WTC11 (cell line): ENCODE measurements around the gene TNIP1. TPM values are rescaled to one million over a fixed set of nuclear protein-coding genes. Genes with fewer than 3 reads are reported as not detected.

Experiments used
- CTCF ChIP-seq: fragments of 200-600 bp; IDR thresholded peaks from 2 replicates; pipeline ENCODE4 v1.8.0; 2022; ENCODE audit warnings: antibody characterized with exemption
- JUN ChIP-seq: sonication (generic); formaldehyde crosslinking; IDR thresholded peaks from 2 replicates; pipeline ENCODE4 v1.8.0; 2023; ENCODE audit warnings: mild to moderate bottlenecking, missing genetic modification reagents
- SOX15 ChIP-seq: fragments of 250-450 bp; sonication (Bioruptor Pico); IDR thresholded peaks from 2 replicates; pipeline ENCODE4 v1.9.0; 2021; ENCODE audit warnings: mild to moderate bottlenecking
- ZNF263 ChIP-seq: sonication (generic); formaldehyde crosslinking; IDR thresholded peaks from 2 replicates; pipeline ENCODE4 v1.8.1; 2022; ENCODE audit warnings: low read depth, mild to moderate bottlenecking, moderate library complexity, missing genetic modification reagents
- ZNF416 ChIP-seq: fragments of 250-450 bp; sonication (Bioruptor Pico); IDR thresholded peaks from 2 replicates; pipeline ENCODE4 v1.9.0; 2021; ENCODE audit warnings: mild to moderate bottlenecking, inconsistent platforms
- total RNA-seq: library from RNA; stranded (reverse); gene quantifications from 3 replicates; pipeline ENCODE4 v1.2.3, GENCODE V29; 2021

The TNIP1 gene
- total RNA-seq, 1 experiment from 2014 or later: 41.1 TPM

DNA sequence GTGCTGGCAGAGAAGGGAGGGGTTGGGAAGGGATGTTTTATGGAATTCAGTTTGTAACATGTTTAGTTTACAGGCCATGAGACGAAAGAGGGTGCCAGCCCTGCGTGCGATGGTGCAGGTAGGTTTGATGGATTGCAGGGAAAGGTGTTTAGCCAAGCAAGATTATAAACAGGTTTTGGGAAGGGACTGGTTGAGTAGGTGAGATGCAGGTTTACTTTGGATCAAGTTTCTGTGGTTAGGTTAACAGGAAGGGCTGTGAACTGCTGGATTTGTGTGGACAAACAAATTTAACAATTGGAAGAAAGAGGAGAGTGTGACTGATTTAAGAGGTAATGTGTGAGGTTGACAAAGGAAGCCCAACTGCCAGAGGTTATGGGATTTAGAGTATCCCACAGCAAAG lies 93.1 kb downstream of the TNIP1 start (continued):
- TF ChIP-seq CTCF: no peak
- no peak for TF ChIP-seq ZNF263
- no peak for TF ChIP-seq JUN
- TF ChIP-seq ZNF416 (CRISPR knock-in tag): no peak
- no peak for TF ChIP-seq SOX15

Other genes with a start within 250 kb of the TNIP1 start
- gene IRGM, start 234.5 kb downstream of the TNIP1 start, total RNA-seq: 0.30 to 0.31 TPM in 2 of 3 replicates, not detected in the other
- 14.3 to 17.9 TPM (median 15.8 TPM) in 3 replicates for gene ZNF300, start 176.1 kb downstream of the TNIP1 start, total RNA-seq
- 24.5 to 26.9 TPM (median 26.2 TPM) in 3 replicates for gene GPX3, start 60.4 kb downstream of the TNIP1 start, total RNA-seq
- gene ANXA6, start 76.7 kb upstream of the TNIP1 start, total RNA-seq: 92.8 to 95.4 TPM (median 92.9 TPM) in 3 replicates
- 8.2 to 12.4 TPM (median 8.6 TPM) in 3 replicates for gene CCDC69, start 143.1 kb upstream of the TNIP1 start, total RNA-seq
- gene GM2A, start 172.2 kb upstream of the TNIP1 start, total RNA-seq: 33.1 to 36.2 TPM (median 33.2 TPM) in 3 replicates
- gene SLC36A3, start 222.7 kb upstream of the TNIP1 start, total RNA-seq: not detected in 3 replicates